NCI-H1092 treated with DMSO at 0.1 percent for 48 hours (cell line): ENCODE measurements around the gene PRPH.
"Not testable (repeated sequence)": the region's sequence is repeated elsewhere in the genome, so short reads cannot be mapped to it uniquely, and the experiment has no call there.

ENCODE experiments used
- DNase-seq: peaks from one replicate; lab custom pipeline; 2025; lab: John Stamatoyannopoulos, UW

Gene PRPH

DNA sequence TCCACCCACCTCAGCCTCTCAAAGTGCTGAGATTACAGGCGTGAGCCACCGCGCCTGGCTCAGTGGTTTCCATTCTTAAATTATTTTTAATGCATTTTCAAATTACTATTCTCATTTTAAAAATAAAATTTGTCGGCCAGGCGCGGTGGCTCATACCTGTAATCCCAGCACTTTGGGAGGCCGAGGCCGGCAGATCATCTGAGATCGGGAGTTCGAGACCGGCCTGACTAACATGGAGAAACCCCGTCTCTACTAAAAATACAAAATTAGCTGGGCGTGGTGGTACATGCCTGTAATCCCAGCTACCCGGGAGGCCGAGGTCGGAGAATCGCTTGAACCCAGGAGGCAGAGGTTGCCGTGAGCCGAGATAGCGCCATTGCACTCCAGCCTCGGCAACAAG lies 38.8 kb downstream of the PRPH start:
- DNase-seq = not testable (repeated sequence)

DNA sequence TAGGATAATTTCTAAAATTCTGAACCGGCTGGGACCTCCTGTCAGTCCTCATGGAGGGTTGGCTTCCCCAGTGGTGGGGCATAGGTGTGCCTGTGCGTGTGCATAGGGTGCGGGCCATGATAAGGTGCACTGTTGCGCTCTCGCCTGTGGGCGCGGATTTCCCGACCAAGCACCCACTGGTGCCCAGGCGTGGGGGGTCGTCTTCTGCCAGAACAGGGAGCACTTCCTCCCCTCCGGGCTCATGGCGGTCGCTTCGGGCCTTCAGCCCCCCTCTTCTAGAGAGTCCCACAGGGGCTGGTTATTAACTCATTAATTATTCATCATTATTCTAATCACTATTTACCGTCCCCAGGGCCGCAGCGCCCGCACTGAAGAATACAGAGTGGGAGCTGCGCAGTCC lies 39.3 kb downstream of the PRPH start:
- no peak for DNase-seq

DNA sequence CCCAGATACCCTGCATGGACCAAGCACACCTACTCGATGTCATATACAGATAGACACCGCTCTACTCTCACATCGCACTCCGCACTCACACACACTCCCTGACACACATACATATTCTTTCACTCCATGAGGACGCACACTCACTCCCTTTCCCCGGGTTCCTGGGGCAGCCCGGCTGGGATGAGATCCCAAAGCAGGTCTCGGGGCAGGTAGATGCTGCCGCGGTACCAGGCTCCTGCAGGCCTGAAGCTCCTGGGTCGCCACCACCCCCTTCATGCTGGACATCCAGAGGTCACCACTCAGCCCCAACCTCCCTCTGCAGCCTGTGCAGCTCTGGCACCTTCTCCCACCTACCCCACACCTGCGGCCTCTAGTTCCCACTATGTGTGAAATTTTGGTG lies 39.7 kb downstream of the PRPH start:
- no peak for DNase-seq

DNA sequence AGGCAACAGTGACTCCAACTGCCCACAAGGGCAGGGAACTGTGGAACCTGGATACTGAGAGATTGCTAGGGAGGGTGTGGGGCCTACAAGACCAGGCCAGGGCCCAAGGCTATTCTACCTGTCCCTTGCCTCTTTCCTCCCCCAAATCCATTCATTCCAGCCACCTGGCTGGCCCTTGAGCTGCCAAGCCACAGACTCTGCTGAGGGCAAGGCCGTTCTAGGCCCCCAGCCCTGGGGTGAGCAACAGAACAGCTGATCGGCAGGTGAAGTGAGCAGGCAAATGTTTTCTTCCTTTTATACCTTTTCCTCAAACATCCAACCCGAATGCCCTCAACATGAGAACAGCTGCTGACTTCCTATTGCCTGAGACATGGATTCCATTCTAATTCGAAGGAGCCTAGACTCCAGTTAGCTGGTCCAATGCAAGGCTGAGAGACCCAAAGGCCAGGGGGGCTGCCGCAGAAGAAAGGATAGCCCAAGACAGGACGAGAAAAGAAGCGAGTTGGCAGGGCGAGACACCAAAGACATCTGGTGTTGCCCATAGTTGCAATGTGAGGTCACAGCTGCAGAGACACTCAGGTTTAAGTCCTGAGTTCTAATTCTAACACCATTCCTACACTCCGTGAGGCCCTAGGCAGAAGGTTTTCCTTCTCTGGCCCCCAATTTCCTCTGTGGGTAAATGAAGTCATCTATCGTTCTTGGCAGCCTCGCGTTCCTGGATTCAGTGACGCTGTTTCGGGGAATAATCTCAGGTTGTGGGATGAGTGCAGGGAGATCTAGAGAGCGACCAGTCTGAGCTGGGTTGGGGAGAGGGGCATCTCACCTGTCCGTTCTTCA lies 40.4 kb downstream of the PRPH start:
- no peak for DNase-seq

DNA sequence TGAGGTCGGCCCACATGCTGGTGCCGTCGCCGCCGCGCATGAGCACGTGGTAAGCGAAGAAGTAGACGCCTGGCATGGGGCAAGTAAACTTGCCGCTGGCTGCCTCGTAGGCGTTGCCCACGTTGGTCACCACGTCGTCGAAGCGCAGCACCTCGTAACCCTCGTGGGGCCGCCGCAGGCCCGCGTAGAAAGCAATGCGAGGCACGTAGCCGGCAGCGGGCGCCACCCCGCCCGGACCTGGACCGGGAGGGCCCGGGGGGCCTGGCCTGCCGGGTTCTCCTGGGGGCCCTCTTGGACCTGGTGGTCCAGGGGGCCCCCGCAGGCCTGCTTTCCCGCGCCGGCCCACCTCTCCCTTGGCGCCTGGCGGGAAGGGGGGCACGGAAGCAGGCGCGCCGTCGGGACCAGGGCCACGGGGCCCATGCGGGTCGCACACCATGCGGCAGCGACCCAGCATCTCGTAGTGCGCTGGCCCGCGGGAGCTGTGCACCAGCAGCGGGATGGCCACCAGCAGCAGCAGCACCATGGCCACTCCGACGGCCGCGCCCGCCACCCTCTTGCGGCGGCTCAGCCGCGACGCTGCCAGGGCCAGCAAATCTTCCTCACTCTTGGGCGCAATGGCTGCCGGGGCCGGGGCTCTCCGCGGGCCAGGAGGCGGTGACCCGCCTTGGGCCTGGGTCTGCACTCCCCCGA lies 41.2 kb downstream of the PRPH start:
- no peak for DNase-seq

DNA sequence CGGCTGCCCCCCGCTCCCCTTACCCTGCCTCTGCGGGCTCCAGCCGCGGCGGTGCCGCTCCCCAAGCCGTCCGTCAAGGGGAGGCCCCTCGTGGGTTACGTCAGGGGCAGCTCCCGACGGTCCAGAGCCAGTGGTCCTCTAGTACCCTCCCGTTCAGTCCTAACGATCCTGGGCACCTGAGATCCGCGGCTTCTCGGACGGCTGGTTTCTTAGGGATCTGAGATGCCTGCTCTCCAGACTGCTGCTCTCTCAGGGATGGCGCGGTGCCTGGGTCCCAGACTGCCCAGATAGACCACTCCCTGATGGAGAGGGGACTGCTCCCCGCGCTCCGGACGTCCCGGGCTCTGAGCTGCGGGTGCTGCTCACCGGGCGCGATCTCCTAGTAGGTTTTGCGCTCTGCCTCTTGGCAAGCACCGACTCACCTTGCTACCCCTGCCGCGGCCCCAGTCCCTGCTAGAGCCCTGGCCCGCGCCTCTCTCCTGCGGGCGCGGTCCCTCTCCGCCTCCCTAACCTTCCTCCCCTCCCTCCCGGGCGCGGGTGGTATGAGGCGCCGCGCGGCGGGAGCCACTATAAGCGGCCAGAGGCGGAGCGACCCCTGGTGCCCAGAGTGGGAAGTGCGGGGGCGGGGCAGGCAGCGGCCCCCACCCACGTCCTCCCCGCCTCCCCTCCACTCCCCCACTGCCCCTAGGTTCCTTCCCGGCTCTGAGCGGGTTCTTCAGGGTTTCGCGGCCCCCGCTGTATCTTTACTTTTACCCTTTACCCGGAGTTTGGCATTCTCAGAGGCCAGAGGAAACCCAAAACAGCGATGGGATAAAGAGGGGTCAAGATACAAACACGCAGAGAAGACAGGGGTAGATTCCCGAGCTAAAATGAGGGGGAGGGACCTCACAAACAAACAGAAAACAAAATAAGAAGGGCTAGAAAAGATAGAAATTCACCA lies 42.0 kb downstream of the PRPH start, which contains the start of gene C1QL4:
TSS of gene C1QL4 (minus strand) at position 544 of the 940 bp plus-strand sequence. CDS start 711 bp downstream, outside the sequence.
- peak; percentile 38 for DNase-seq

DNA sequence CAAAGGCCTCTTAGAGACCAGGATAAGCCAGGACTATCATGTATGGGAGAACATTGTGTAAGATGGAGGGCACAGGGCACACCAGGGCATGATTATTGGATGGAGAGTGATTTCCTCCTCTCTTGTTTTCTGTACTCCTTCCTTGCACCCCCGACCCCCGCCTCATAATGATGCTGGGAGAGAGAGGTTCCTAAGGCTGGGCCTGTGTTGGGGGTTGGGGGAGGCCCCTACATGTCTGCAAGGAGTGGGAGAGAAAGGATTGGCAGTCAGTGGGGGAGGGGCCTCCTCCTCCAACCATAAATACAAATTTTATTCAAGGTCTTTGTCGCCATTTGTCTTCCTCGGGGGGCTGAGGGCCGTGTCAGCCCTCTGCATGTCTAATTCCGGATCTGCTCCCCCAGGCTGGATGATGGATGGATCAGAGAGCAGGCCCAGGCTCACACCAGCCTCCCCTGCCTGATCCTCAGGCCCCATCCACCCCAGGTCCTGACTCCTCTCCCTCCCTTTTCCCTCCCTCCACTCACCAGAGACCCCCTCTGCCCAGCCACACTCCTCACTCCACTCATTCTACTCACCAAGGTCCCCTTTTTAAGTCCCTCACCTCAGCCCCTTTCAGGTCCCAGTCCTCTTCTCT lies 44.0 kb downstream of the PRPH start:
- DNase-seq = no peak

DNA sequence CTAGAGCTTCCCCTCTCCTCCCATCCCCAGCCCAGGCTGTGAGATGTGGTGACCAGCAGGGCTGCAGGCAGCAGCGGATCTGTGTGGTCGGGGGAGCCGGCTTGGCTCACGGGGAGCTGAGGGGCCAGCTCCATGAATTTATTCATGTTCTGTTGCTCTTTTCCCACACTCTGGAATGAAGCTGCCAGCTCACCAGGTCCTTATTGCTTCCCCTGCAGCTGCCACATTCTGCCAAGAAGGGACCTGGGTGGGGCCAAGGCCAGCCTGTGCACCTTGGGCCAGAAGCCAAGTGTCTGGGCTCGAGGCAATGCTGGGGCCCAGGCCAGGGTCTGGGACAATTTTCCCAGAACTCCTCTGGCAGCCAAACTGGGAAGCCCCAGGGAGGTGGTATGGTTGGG lies 44.5 kb downstream of the PRPH start:
- DNase-seq = no peak

DNA sequence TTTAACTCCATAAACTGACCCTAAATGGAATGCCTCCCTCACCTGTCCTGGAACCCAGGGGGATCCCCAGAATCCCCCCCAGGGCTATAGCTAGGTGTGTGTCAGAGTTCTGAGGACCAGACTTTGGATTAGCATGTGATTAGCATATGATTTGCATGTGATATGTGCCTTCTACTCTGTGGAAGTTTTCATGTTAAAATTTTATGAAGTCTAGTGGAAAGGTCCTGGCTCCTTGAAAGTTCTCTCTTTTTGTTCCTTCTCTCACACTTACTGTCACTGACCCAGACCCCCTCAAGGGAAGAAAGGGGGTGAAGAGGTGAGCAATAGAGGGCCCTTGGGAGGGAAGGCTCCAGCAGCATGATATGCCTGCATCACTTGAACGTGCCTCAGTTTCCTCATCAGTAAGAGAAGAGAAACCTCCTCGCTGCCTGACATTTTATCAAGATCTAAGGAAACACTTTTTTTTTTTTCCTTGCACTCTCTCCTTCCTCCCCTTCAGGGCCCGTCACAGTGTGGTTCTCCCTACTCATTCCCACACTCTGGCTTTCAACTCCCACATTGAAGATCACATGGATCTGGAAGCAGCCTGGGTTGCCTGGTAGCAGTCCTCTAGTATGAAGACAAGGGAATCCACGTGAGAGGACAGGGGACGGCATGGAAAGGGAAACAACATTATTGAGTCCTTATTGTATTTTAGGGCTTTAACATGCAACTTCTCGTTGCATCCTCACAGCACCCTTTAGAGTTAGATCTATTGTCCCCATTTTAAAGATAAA lies 45.3 kb downstream of the PRPH start:
- DNase-seq = no peak

DNA sequence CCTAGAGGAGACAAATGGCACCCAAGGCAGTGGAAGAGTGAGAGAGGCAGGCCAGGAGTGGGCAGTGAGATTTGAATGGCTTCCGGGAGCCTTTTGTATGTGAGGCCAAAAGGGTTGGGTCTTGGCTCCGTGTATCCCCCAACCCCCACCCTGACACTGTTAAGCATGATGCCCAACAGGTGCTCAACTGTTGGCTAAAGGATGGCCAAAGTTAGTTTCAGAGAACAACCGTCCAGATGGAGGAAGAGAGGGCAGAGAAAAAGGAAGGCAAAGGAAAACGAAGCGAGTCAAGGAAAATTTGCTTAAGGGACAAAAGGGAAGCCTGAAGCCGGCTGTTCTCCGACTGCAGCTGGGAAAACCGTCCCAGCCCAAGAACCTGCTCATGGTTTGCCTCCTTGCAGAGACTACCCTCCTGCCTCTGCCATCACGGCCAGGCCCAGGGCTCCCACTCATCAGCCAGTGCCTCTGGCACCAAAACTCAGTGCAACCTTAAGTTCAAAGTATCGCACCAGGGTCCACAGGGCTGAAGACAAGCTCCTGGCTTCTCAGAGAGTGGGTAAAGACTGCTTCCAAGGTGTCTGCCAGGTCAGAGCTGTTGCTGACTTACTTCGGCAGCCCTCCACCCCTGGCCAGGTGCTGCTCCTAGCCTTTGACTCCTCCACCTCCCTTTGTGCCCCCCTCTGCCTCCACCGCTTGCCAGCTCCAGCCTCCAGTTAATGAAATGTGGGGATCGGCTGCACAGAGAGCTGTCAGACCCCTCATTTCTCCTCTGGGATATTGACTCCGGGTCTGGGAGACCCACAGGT lies 46.2 kb downstream of the PRPH start:
- DNase-seq = no peak

DNA sequence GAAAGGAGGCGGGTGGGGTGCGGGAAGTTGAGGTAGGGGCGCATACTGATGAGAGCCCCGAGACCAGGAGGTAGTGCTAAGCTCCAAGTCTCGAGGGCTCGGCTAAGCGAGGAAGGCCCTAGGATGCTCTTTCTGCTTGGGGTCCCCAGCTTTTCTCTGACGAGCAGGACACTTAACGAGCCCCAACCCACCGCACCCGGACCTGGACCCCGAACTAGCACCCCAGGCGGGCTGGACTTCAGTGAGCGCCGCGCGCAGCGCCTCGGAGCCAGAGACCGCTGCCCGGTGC lies 46.8 kb downstream of the PRPH start:
- DNase-seq = no peak

DNA sequence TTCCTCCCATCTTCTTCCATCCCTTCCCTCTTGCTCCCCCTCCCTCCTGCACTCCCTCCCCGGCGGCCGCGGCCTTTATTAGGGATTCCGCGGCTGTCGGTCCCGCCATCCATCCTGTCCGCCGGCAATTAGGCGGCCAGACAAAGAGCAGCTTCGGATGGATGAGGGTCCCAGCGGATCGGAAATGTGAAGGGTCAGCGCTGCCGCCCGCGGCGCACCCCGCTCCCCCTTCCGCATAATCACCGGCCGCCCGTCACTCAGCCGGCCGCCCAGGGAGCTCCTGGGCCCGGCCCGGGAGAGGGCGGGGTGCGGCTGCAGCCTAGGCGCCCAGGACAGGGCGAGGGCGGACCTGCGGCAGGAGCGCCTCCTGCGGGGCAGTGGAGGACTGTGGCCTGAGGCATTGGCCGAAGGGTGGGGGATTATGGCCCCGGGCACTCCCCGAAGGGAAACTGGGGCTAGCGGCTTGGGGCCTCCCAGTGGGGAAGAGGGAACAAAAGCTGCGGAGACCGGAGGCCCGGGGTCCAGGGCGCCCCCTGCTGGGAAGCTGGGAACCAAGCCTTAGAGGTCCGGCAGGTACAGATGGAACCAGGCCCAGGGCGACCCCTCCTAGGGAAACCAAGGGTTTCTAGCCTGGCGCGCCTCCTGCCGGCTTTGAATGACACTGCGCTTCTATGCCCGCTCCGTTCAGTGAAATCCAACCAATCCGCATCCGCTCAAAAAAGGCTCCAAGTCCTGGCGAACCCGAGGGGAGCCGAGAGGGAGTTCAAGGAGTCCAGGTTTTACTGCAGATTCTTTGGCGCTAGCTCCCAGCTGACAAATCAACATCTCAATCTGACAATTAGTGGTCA lies 47.3 kb downstream of the PRPH start:
- peak; percentile 85 for DNase-seq

DNA sequence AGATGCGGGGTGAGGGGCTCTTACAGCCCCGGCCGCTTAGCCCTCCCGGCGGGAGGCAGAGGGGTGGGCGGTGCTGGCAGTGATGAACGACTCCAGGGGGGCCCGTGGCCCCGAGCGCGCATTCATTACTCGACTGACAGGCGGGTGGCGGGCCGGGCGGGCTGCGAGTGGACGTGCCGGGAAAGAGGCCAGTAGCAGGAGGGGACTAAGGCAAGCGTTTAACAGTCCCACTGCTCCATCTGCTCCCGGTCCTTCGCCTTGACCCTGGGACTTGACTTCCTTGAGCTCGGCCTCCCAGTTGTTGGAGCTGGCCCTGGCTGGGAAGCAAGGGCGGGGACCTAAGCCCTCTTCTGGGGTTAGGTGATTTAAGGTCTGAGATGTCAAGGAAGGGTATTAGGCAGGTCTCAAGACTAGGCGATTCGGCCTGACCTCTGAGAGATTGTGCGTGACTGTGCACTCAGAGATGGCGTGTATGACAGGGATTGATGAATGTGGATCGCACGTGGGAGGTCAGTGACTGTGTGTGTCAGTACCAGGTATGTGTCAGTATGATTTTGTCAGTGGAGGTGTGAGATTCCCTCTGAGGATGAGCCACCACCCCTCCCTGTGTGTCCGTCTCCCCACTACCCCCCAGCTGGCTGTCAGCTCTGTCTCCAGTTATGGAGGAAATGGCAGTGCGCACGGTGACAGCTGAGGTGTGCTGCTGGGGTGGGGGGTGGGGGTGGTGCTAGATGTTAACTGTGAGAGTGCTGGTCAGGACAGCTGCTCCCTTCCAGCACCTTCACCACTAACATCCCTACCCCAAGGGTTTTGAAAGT lies 48.2 kb downstream of the PRPH start:
- DNase-seq = peak; percentile 43

DNA sequence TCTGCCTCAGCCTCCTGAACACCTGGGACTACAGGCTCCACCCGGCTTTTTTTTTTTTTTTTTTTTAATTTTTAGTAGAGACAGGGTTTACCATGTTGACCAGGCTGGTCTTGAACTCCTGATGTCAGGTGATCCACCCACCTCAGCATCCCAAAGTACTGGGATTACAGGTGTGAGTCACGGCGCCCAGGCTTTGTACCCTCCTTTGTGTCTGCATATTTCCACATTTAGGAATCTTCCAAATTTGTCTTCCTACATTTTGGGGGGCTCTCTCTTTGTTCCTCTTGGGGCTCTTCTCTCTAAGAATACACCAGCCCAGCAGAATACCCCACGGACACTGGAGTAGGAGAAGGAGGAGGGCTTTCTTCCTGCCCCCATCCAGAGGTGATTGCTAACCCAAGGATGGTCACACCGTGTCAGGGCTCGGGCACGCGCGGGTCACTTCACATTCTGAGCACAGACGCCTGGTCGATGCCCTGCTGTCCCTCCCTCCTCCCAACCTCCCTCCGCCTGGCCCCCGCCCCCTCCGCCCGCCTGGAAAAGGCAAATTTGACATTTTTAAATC lies 49.6 kb downstream of the PRPH start:
- no peak for DNase-seq

DNA sequence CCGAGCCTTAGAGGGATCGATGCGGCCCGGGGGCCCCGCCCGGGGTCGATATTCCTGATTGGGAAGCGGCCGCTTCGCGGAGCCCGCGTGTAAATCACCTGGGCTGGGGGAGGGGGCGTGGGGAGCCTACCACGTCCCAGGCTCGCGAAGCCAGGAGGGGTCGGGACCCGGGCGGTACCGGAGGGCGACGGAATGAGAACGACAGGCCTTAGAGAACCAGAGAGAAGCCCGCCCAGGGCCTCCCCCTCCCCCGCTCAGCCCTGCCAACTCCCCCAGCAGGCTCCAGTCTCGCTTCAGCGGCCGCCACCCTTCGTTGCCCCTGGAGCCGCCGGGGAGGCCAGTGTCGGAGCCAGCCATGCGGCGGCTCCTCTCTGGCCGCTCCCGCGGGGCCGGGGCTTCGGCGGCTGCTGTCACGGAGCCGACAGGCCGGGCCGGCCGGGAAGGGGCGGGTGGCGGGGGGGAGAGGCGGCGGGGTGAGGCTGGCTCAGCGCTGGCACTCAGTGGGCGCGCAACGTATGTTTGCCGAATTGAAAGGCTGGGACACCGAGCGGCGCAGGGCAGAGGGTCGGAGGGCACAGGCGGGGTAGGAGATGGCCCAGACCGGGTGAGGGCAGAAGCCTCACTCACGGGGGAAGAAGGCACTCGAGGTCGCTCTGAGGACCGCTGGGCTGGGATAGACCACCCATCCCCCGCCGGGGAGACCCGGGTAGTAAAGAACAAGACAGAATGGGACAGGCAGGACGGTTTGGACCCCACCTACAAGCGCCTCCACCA lies 50.3 kb downstream of the PRPH start:
- peak; percentile 63 for DNase-seq

DNA sequence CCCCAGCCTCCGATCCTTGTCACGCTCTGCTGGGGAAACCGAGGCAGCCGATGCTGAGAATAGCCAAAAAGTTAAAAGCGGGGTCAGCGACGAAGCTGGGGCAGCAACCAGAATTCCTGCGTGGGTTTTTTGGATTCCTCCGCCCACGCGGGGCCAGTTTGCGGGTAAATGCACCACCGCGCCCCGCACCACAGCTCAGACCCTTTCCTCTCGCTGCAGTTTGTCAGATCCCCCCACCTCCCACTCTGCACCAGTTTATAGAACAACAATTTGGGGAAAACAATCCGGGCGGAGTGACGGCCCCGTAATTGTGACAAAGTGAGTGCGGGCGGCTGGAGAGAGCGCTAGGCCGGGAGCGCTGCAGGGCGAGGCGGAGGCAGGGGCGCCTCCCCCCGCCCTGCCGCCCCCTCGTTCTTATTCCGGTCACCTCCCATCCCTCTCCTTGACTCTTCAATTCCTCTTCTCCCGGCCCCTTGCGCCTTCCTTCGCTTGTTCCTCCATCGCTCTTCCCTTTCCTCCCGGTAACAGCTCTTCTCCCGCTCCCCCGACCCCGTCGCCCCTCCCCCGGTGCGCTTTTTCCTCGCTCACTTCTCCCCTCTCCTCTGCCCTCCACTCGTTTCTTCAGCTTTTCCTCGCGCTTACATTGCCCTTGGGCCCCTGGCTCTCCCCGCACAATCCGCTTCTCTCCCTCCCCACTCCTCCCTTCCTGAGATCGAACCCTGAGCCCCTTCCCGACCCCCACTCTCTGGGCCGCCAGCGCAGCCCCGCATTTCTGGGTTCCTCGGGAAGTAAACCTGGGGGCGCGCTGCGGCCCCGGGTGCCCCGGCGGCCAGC lies 51.1 kb downstream of the PRPH start:
- DNase-seq = no peak
